Esophagus muscularis mucosa (tissue), 4 donors: Measurements from ENCODE around the gene S100A6. TPM values are rescaled to one million over a fixed set of nuclear protein-coding genes. Genes with fewer than 3 reads are reported as not detected.

Experiments
- DNase-seq: peaks from one replicate; pipeline ENCODE4 v3.0.0-alpha.2; 2017; ENCODE audit errors: extremely low spot score
- H3K27ac ChIP-seq, 4 donors: fragments of 200-600 bp; sonication (generic); replicated peaks in 1 of 4; 1 replicate in 3 of 4; 2 replicates in 1 of 4; pipeline ENCODE4 v1.5.1; 2016 to 2019; ENCODE audit warnings: mild to moderate bottlenecking in 1 of 4
- H3K27me3 ChIP-seq, 4 donors: fragments of 200-600 bp; sonication (generic); one replicate each; pipeline versions ENCODE4 v1.5.1 to v1.6.0; 2016 to 2019
- H3K36me3 ChIP-seq, 4 donors: fragments of 200-600 bp; sonication (generic); one replicate each; pipeline ENCODE4 v1.5.1; 2016 to 2019
- H3K4me1 ChIP-seq, 4 donors: fragments of 200-600 bp; sonication (generic); one replicate each; pipeline ENCODE4 v1.5.1; 2016 to 2019
- H3K4me3 ChIP-seq, 4 donors: fragments of 200-600 bp; sonication (generic); 1 replicate in 2 of 4; 2 replicates in 2 of 4; pipeline ENCODE4 v1.5.1; 2016 to 2019; ENCODE audit warnings: mild to moderate bottlenecking in 4 of 4, moderate library complexity in 1 of 4
- H3K9me3 ChIP-seq, 4 donors: fragments of 200-600 bp; sonication (generic); 1 replicate in 3 of 4; 2 replicates in 1 of 4; pipeline ENCODE4 v1.5.1; 2016 to 2019
- EP300 ChIP-seq: sonication (generic); formaldehyde crosslinking; IDR thresholded peaks from one replicate; pipeline ENCODE4 v1.6.1; 2017; ENCODE audit warnings: antibody characterized with exemption
- POLR2A ChIP-seq: fragments of 450-650 bp; IDR thresholded peaks from one replicate; pipeline ENCODE4 v1.6.1; 2017; ENCODE audit warnings: antibody characterized with exemption, moderate library complexity, mild to moderate bottlenecking, low read depth
- POLR2AphosphoS5 ChIP-seq, 2 donors: sonication (generic); formaldehyde crosslinking; IDR thresholded peaks; one replicate each; pipeline ENCODE4 v1.6.1; 2017; ENCODE audit warnings: antibody characterized with exemption in 2 of 2
- WGBS: methylation state at CpG from one replicate; pipeline ENCODE4 v1.1.5; 2018; 5-methylcytosine and 5-hydroxymethylcytosine counted together
- intact Hi-C: fragments of 100-400 bp; cut with DNase I; formaldehyde crosslinking; loops from one replicate; pipeline ENCODE4 v1.15.1; 2023
- total RNA-seq, 4 donors: library from RNA; depleted of rRNA; stranded (reverse); fragments of >200 nt; gene quantifications; one replicate each; pipeline versions ENCODE4 v1.1.0 to v1.2.1, GENCODE V29; 2016
- TF ChIP-seq, protein P1 (sequence below), 3 experiments: fragments of 200-600 bp in 2 of 3; fragments of 450-650 bp in 1 of 3; sonication (generic) in 2 of 3; IDR thresholded peaks; one replicate each; pipeline ENCODE4 v1.5.1; 2017 to 2019; ENCODE audit warnings: antibody characterized with exemption in 3 of 3, mild to moderate bottlenecking in 2 of 3, moderate library complexity in 1 of 3

S100A6 gene
- total RNA-seq, 4 donors from 2014 or later, result 432 to 759 (median 607) TPM

DNA sequence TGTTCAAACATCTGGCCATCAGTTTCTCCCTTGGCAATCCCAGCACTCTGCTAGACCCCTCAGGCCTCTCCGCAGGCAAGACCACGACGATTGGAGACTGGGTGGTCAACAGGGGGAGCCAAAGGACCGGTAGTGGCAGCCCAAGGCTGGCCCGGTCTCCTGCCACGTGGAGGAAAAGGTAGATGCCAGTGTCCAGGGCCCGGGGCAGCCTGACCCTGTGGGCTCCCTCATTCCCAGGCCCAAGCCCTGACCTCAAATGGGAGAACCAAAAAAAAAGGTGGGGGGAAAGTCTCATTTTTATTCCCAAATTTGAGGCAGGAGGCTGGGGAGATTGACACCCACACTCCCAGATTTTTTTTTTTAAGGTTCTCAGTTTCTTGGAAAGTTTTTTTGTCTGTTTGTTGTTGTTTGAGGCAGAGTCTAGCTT lies 24.8 kb downstream of the S100A6 start:
- intact Hi-C loops, result loop anchor here (2.0 to 5.0 kb wide), 3 partner anchors 58 to 236 kb away; partner anchors contain the start of gene S100A16
- H3K4me1 ChIP-seq, result peaks cover 22 to 39% (median 35%) of the 10 kb centered on the region in 4 donors
- 0% methylated on average over 3 of the region's 7 CpGs for WGBS
- H3K27me3 ChIP-seq, result no peaks in the 10 kb centered on the region
- TF ChIP-seq EP300, result no peak
- TF ChIP-seq, protein P1, sequence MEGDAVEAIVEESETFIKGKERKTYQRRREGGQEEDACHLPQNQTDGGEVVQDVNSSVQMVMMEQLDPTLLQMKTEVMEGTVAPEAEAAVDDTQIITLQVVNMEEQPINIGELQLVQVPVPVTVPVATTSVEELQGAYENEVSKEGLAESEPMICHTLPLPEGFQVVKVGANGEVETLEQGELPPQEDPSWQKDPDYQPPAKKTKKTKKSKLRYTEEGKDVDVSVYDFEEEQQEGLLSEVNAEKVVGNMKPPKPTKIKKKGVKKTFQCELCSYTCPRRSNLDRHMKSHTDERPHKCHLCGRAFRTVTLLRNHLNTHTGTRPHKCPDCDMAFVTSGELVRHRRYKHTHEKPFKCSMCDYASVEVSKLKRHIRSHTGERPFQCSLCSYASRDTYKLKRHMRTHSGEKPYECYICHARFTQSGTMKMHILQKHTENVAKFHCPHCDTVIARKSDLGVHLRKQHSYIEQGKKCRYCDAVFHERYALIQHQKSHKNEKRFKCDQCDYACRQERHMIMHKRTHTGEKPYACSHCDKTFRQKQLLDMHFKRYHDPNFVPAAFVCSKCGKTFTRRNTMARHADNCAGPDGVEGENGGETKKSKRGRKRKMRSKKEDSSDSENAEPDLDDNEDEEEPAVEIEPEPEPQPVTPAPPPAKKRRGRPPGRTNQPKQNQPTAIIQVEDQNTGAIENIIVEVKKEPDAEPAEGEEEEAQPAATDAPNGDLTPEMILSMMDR (IDR thresholded peaks at IDR 0.05), result peak; percentile 81 to 93 (median 90)
- peak in 1 of 2 donors; percentile 67 for TF ChIP-seq POLR2AphosphoS5 (IDR thresholded peaks at IDR 0.05)
- TF ChIP-seq POLR2A, result no peak
- H3K36me3 ChIP-seq, result no peaks in the 10 kb centered on the region
- no peak overlapping the region for H3K4me3 ChIP-seq
- DNase-seq, result no peak
- no peaks in the 10 kb centered on the region for H3K9me3 ChIP-seq
- H3K27ac ChIP-seq, result peak overlapping the region in 2 of 4 donors; percentile 37 to 39

- H3K4me3 ChIP-seq, result no peak overlapping the region
- H3K9me3 ChIP-seq, result no peaks in the 10 kb centered on the region
- H3K27ac ChIP-seq, result peak overlapping the region in 1 of 4 donors; percentile 7
- no peaks in the 10 kb centered on the region for H3K27me3 ChIP-seq
- peaks cover 19 to 41% (median 37%) of the 10 kb centered on the region in 4 donors for H3K4me1 ChIP-seq
- 73% methylated on average over 4 of the region's 4 CpGs for WGBS
- TF ChIP-seq, protein P1 (IDR thresholded peaks at IDR 0.05), result peak; percentile 38 to 57 (median 45)
- TF ChIP-seq EP300 (no peak), POLR2A (no peak), POLR2AphosphoS5 (IDR thresholded peaks at IDR 0.05) (no peak)
- intact Hi-C loops, result loop anchor here (2.0 to 5.0 kb wide), 3 partner anchors 59 to 237 kb away; partner anchors contain the start of gene S100A16
- no peaks in the 10 kb centered on the region for H3K36me3 ChIP-seq
- DNase-seq, result no peak
These were observed 25.9 kb downstream of the S100A6 start for GRCh38 chr1:153509729-153510354.

- Histone ChIP-seq H3K36me3 (no peaks in the 10 kb centered on the region), H3K4me3 (no peak overlapping the region), H3K27ac (no peak overlapping the region), H3K4me1 (peaks cover 19 to 41% (median 37%) of the 10 kb centered on the region in 4 donors), H3K27me3 (no peaks in the 10 kb centered on the region), H3K9me3 (no peaks in the 10 kb centered on the region)
- DNase-seq, result no peak
- intact Hi-C loops, result no loop called here
- WGBS, result 94% methylated on average over 2 of the region's 3 CpGs
- TF ChIP-seq POLR2A (no peak), EP300 (no peak), POLR2AphosphoS5 (IDR thresholded peaks at IDR 0.05) (no peak)
- TF ChIP-seq, protein P1 (IDR thresholded peaks at IDR 0.05), result no peak
These were observed 26.8 kb downstream of the S100A6 start for GRCh38 chr1:153509036-153509435.

DNA sequence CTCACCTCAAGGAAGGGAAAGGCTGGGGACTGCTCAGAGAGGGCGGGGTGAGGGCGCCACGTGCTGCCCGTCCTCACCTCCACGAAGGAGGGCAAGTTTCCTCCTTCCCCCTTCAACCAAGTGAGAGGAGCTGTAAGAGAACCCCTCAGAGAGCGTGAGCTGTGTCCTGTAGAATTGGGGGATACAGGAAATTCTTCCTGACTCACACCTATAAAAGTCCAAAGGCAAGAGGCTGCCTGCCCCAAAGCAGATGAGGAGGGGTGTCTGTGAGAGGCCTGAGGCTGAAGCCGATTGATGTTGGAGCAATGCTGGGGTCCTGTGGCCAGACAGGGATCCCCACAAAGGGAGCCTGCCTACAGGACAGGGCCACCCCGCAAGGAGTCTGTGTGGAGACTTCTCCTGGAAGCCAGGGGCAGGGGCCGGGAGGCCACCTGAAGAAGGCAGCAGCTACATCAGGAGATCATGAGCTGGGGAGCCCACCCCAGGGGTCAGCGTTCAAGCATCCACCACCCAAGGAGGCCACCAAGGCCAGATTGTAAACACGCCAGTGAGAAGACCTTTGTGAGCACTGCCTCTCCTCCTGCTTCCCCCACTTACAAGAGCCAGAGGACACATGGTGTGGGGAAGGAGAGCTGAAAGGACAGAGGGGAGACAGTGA lies 27.7 kb downstream of the S100A6 start:
- TF ChIP-seq EP300, result no peak
- no peak for TF ChIP-seq POLR2AphosphoS5 (IDR thresholded peaks at IDR 0.05)
- TF ChIP-seq POLR2A, result no peak
- TF ChIP-seq, protein P1 (IDR thresholded peaks at IDR 0.05), result no peak
- 86% methylated on average over 9 of the region's 11 CpGs for WGBS

More for the DNA sequence above, 27.7 kb downstream of the S100A6 start:
- Histone ChIP-seq H3K27me3 (no peaks in the 10 kb centered on the region), H3K27ac (peak overlapping the region; percentile 78 to 84 (median 80)), H3K9me3 (no peaks in the 10 kb centered on the region), H3K36me3 (no peaks in the 10 kb centered on the region), H3K4me1 (peaks cover 19 to 41% (median 37%) of the 10 kb centered on the region in 4 donors), H3K4me3 (no peak overlapping the region)
- intact Hi-C loops, result no loop called here
- DNase-seq, result no peak
